Kidney epithelial cell (primary cell): ENCODE results near the gene SPATA45. TPM values are rescaled to one million over a fixed set of nuclear protein-coding genes. Genes with fewer than 3 reads are reported as not detected.

Experiments
- DNase-seq: peaks from one replicate; pipeline ENCODE4 v3.0.0-alpha.2; 2010; ENCODE audit warnings: low read depth
- H3K27me3 ChIP-seq: 2 replicates; pipeline ENCODE4 v1.6.0; 2011; ENCODE audit warnings: low read length; ENCODE audit not compliant: control insufficient read depth, insufficient read depth
- H3K36me3 ChIP-seq: 2 replicates; pipeline ENCODE4 v1.5.1; 2011; ENCODE audit warnings: low read length; ENCODE audit not compliant: control insufficient read depth, insufficient read depth
- H3K4me3 ChIP-seq: 2 replicates; pipeline ENCODE4 v1.5.1; 2011; ENCODE audit warnings: low read depth, mild to moderate bottlenecking, control low read depth, low read length
- total RNA-seq: library from RNA; depleted of rRNA; stranded (reverse); fragments of >200 nt; gene quantifications from 2 replicates; pipeline ENCODE4 v1.2.3, GENCODE V29; 2015
- TF ChIP-seq, protein P1 (sequence below): IDR thresholded peaks from 2 replicates; pipeline ENCODE4 v1.5.1; 2011; ENCODE audit warnings: mild to moderate bottlenecking, moderate library complexity, low read length, control low read depth, inconsistent platforms; ENCODE audit not compliant: insufficient read depth, poor library complexity, severe bottlenecking

The SPATA45 gene
- total RNA-seq, 1 donor from 2014 or later, result not detected

DNA sequence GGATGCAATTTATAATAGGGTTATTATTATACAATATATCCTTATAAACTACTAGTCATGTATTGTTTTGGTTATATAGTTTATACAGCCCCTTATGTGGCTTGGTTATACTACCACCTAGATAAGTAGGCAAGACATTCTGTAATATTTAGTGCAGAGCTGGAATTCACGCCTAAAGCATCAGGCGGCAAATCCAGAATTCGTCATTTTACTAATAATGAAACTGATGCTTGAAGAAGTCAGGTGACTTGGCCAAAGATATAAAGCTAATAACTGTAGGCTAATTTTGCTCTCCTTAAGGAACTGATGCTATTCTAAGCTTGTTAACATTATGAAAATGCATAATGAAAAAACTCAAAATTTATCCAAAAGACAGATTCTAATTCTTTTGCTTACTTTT, 66.7 kb downstream of the SPATA45 start:
- Histone ChIP-seq H3K27me3 (no peaks in the 10 kb centered on the region), H3K4me3 (no peak overlapping the region), H3K36me3 (no peaks in the 10 kb centered on the region)
- no peak for DNase-seq
- TF ChIP-seq, protein P1, sequence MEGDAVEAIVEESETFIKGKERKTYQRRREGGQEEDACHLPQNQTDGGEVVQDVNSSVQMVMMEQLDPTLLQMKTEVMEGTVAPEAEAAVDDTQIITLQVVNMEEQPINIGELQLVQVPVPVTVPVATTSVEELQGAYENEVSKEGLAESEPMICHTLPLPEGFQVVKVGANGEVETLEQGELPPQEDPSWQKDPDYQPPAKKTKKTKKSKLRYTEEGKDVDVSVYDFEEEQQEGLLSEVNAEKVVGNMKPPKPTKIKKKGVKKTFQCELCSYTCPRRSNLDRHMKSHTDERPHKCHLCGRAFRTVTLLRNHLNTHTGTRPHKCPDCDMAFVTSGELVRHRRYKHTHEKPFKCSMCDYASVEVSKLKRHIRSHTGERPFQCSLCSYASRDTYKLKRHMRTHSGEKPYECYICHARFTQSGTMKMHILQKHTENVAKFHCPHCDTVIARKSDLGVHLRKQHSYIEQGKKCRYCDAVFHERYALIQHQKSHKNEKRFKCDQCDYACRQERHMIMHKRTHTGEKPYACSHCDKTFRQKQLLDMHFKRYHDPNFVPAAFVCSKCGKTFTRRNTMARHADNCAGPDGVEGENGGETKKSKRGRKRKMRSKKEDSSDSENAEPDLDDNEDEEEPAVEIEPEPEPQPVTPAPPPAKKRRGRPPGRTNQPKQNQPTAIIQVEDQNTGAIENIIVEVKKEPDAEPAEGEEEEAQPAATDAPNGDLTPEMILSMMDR, result no peak

Other genes with a start within 250 kb of the SPATA45 start
- gene ATF3, start 238.9 kb downstream of the SPATA45 start, total RNA-seq, result 99.2 and 119 TPM in 2 replicates
- 0.89 and 5.4 TPM in 2 replicates for gene BATF3, start 147.8 kb downstream of the SPATA45 start, total RNA-seq
- gene NSL1, start 55.9 kb downstream of the SPATA45 start, total RNA-seq, result 28.2 and 33.7 TPM in 2 replicates
- gene TATDN3, start 55.8 kb downstream of the SPATA45 start, total RNA-seq, result 14.7 and 21.7 TPM in 2 replicates
- 3.9 and 4.0 TPM in 2 replicates for gene FLVCR1, start 10.6 kb upstream of the SPATA45 start, total RNA-seq
- gene VASH2, start 102.9 kb upstream of the SPATA45 start, total RNA-seq, result 2.9 and 9.7 TPM in 2 replicates
- gene ANGEL2, start 168.2 kb upstream of the SPATA45 start, total RNA-seq, result 31.8 and 36.8 TPM in 2 replicates
- gene RPS6KC1, start 203.6 kb upstream of the SPATA45 start, total RNA-seq, result 12.9 and 14.9 TPM in 2 replicates